HepG2 (cell line): ENCODE measurements around the gene ARL4C. TPM values are rescaled to one million over a fixed set of nuclear protein-coding genes. Genes with fewer than 3 reads are reported as not detected.

ENCODE experiments used
- DNMT3B ChIP-seq: conservative IDR thresholded peaks from 2 replicates; pipeline ENCODE4 v1.6.1; 2016; ENCODE audit warnings: missing biosample characterization, control low read depth
- ELF3 ChIP-seq: IDR thresholded peaks from 2 replicates; pipeline ENCODE4 v1.6.1; 2016; ENCODE audit warnings: missing genetic modification reagents, missing compliant biosample characterization
- KDM2A ChIP-seq: sonication (generic); formaldehyde crosslinking; IDR thresholded peaks from 2 replicates; pipeline ENCODE4 v1.4.0; 2020; ENCODE audit warnings: low read depth, missing genetic modification reagents, borderline replicate concordance
- NRL ChIP-seq: sonication (generic); formaldehyde crosslinking; IDR thresholded peaks from 2 replicates; pipeline ENCODE4 v1.5.0; 2020; ENCODE audit warnings: missing genetic modification reagents, mild to moderate bottlenecking, moderate library complexity, borderline replicate concordance
- SIX4 ChIP-seq: sonication (generic); formaldehyde crosslinking; IDR thresholded peaks from 2 replicates; pipeline ENCODE4 v1.4.0; 2020; ENCODE audit warnings: missing genetic modification reagents
- SUZ12 ChIP-seq: fragments of 150-350 bp; IDR thresholded peaks from 2 replicates; pipeline ENCODE4 v1.6.1; 2014; ENCODE audit warnings: low read depth, low read length
- ZNF577 ChIP-seq: sonication (generic); formaldehyde crosslinking; IDR thresholded peaks from 2 replicates; pipeline ENCODE4 v1.4.0; 2020; ENCODE audit warnings: mild to moderate bottlenecking, low read depth, missing genetic modification reagents, borderline replicate concordance
- ZNF761 ChIP-seq: sonication (generic); formaldehyde crosslinking; conservative IDR thresholded peaks from 2 replicates; pipeline ENCODE4 v1.4.0; 2020; ENCODE audit warnings: mild to moderate bottlenecking, missing genetic modification reagents
- ZNF772 ChIP-seq: sonication (generic); formaldehyde crosslinking; IDR thresholded peaks from 2 replicates; pipeline ENCODE4 v1.5.0; 2020; ENCODE audit warnings: mild to moderate bottlenecking, missing genetic modification reagents
- ZSCAN31 ChIP-seq: sonication (generic); formaldehyde crosslinking; IDR thresholded peaks from 2 replicates; pipeline ENCODE4 v1.5.0; 2020; ENCODE audit warnings: low read depth, mild to moderate bottlenecking, missing genetic modification reagents
- polyA plus RNA-seq, 8 experiments: library from polyadenylated mRNA; depleted of rRNA in 3 of 8; stranded (reverse) in 7 of 8; unstranded in 1 of 8; fragments of >200 nt; fragmentation: Illumina TruSeq in 4 of 8; extraction: Trizol in 4 of 8; gene quantifications; 2 replicates each; pipeline versions ENCODE4 v1.2.1 to v1.2.3, GENCODE V29; 2011 to 2016; ENCODE audit warnings: low read depth in 4 of 8, missing spikeins in 1 of 8, mixed read lengths in 1 of 8; ENCODE audit not compliant: insufficient read depth in 1 of 8
- total RNA-seq, 5 experiments: library from RNA; depleted of rRNA; stranded (reverse); fragments of >200 nt; fragmentation: Illumina TruSeq; extraction: Trizol; gene quantifications; 2 replicates each; pipeline ENCODE4 v1.2.3, GENCODE V29; 2016; ENCODE audit warnings: low read depth in 1 of 5
- TF ChIP-seq, protein P1 (sequence below): sonication (generic); formaldehyde crosslinking; IDR thresholded peaks from 2 replicates; pipeline ENCODE4; 2020; ENCODE audit warnings: missing genetic modification reagents, mild to moderate bottlenecking, borderline replicate concordance
- TF ChIP-seq, protein P2 (sequence below): sonication (generic); formaldehyde crosslinking; IDR thresholded peaks from 2 replicates; pipeline ENCODE4 v1.4.0; 2020; ENCODE audit warnings: missing genetic modification reagents, borderline replicate concordance
- TF ChIP-seq, protein P3 (sequence below): sonication (generic); formaldehyde crosslinking; IDR thresholded peaks from 2 replicates; pipeline ENCODE4 v1.4.0; 2020; ENCODE audit warnings: missing genetic modification reagents
- TF ChIP-seq, protein P4 (sequence below): sonication (generic); formaldehyde crosslinking; IDR thresholded peaks from 2 replicates; pipeline ENCODE4 v1.5.0; 2020; ENCODE audit warnings: mild to moderate bottlenecking, missing genetic modification reagents, borderline replicate concordance

Gene ARL4C
- total and polyA plus RNA-seq, 2 of the 13 experiments (the other 11 are each of a cell fraction or from before 2014, with no cell fraction given): 0.07 to 0.15 TPM

DNA sequence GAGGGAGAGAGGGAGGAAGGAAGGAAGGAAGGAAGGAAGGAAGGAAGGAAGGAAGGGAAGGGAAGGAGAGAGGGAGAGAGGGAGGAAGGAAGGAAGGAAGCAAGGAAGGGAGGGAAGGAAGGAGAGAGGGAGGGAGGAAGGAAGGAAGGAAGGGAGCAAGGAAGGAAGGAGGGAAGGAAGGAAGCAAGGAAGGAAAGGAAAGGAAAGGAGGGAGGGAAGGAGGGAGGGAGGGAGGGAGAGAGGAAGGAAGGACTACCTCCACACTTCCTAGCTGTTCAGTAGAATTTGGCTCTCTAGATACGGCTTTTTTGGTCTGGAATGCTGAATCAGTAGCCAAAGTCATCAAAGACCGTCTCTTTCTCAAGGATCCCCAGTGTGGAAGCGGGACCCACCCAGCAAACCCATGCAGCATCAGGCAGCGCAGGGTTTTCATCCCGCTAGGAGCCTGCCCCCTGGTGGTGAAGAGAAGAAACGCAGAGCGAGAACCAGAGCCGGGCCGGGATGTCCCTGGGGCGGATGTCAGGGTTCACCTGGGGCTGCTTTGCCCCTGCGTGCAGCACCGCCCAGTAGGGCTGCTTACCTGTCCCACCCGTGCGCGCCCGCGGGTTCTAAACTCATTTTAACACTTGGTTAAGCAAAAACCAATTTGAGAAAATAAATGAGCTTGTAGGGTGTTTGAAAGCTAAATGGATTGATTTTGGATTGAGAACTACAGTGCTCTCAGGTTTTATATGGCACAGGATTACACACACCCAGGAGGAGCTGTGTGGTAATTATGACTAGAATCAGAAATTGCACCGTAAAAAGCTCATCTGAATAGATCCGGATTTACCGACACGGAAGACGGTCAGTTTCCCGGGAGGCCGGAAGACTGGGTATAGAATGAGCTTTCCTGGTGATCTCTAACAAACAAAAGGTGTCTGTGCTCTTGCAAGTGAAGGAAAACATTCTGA lies 48.1 kb upstream of the ARL4C start (continued):
- TF ChIP-seq KDM2A (CRISPR knock-in tag) (peak; percentile 66; the same call in 1 of the 2 replicates), SIX4 (CRISPR knock-in tag) (no peak), ELF3 (CRISPR knock-in tag) (peak; percentile 28; the same call in 1 of the 2 replicates), NRL (CRISPR knock-in tag) (0 out of 2 replicates have a peak, but pooled peaks have one; percentile 55), ZNF577 (CRISPR knock-in tag) (no peak), ZNF772 (CRISPR knock-in tag) (peak; percentile 66; the same call in 1 of the 2 replicates), DNMT3B (no peak), ZSCAN31 (CRISPR knock-in tag) (0 out of 2 replicates have a peak, but pooled peaks have one; percentile 25), SUZ12 (no peak), ZNF761 (no peak)
- TF ChIP-seq, protein P1, sequence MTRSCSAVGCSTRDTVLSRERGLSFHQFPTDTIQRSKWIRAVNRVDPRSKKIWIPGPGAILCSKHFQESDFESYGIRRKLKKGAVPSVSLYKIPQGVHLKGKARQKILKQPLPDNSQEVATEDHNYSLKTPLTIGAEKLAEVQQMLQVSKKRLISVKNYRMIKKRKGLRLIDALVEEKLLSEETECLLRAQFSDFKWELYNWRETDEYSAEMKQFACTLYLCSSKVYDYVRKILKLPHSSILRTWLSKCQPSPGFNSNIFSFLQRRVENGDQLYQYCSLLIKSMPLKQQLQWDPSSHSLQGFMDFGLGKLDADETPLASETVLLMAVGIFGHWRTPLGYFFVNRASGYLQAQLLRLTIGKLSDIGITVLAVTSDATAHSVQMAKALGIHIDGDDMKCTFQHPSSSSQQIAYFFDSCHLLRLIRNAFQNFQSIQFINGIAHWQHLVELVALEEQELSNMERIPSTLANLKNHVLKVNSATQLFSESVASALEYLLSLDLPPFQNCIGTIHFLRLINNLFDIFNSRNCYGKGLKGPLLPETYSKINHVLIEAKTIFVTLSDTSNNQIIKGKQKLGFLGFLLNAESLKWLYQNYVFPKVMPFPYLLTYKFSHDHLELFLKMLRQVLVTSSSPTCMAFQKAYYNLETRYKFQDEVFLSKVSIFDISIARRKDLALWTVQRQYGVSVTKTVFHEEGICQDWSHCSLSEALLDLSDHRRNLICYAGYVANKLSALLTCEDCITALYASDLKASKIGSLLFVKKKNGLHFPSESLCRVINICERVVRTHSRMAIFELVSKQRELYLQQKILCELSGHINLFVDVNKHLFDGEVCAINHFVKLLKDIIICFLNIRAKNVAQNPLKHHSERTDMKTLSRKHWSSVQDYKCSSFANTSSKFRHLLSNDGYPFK (CRISPR knock-in tag): 0 out of 2 replicates have a peak, but pooled peaks have one; percentile 48
- TF ChIP-seq, protein P2, sequence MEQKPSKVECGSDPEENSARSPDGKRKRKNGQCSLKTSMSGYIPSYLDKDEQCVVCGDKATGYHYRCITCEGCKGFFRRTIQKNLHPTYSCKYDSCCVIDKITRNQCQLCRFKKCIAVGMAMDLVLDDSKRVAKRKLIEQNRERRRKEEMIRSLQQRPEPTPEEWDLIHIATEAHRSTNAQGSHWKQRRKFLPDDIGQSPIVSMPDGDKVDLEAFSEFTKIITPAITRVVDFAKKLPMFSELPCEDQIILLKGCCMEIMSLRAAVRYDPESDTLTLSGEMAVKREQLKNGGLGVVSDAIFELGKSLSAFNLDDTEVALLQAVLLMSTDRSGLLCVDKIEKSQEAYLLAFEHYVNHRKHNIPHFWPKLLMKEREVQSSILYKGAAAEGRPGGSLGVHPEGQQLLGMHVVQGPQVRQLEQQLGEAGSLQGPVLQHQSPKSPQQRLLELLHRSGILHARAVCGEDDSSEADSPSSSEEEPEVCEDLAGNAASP: peak; percentile 57; the same call in 1 of the 2 replicates
- TF ChIP-seq, protein P3, sequence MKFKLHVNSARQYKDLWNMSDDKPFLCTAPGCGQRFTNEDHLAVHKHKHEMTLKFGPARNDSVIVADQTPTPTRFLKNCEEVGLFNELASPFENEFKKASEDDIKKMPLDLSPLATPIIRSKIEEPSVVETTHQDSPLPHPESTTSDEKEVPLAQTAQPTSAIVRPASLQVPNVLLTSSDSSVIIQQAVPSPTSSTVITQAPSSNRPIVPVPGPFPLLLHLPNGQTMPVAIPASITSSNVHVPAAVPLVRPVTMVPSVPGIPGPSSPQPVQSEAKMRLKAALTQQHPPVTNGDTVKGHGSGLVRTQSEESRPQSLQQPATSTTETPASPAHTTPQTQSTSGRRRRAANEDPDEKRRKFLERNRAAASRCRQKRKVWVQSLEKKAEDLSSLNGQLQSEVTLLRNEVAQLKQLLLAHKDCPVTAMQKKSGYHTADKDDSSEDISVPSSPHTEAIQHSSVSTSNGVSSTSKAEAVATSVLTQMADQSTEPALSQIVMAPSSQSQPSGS (CRISPR knock-in tag): no peak
- TF ChIP-seq, protein P4, sequence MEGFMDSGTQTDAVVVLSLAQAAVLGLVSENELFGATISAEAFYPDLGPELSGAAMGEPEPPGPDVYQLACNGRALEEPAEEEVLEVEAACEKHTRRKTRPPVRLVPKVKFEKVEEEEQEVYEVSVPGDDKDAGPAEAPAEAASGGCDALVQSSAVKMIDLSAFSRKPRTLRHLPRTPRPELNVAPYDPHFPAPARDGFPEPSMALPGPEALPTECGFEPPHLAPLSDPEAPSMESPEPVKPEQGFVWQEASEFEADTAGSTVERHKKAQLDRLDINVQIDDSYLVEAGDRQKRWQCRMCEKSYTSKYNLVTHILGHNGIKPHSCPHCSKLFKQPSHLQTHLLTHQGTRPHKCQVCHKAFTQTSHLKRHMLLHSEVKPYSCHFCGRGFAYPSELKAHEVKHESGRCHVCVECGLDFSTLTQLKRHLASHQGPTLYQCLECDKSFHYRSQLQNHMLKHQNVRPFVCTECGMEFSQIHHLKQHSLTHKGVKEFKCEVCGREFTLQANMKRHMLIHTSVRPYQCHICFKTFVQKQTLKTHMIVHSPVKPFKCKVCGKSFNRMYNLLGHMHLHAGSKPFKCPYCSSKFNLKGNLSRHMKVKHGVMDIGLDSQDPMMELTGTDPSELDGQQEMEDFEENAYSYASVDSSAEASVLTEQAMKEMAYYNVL (CRISPR knock-in tag): no peak
